Astrocyte (in vitro differentiated cells and primary cell): ENCODE results near the gene GSG1L.

ENCODE experiments used
- CTCF ChIP-seq: IDR thresholded peaks from 2 replicates; pipeline ENCODE4 v1.5.1; 2011; ENCODE audit warnings: low read depth, mild to moderate bottlenecking, inconsistent platforms, low read length, moderate library complexity; ENCODE audit not compliant: insufficient read depth
- EZH2 ChIP-seq: IDR thresholded peaks from 2 replicates; pipeline ENCODE4 v1.6.1; 2012; ENCODE audit warnings: mild to moderate bottlenecking, low read length, inconsistent platforms; ENCODE audit not compliant: insufficient read depth

GRCh38 chr16:28027055-28027454 lies 36.5 kb downstream of the GSG1L start:
- TF ChIP-seq CTCF (no peak), EZH2 (no peak)
